PC-9 (cell line): ENCODE data around the gene CALHM1. TPM values are rescaled to one million over a fixed set of nuclear protein-coding genes. Genes with fewer than 3 reads are reported as not detected.

Source experiments
- BruUV-seq: library from RNA; stranded (reverse); fragments of 400-500 nt; replicated peaks from 2 replicates; lab custom pipeline; 2021; lab: Mats Ljungman, UMichigan
- CTCF ChIA-PET: fragments of 300-600 bp; sonication (Branson Sonifier 250); formaldehyde crosslinking; loops from one replicate; lab custom pipeline; 2022; ENCODE audit warnings: antibody characterized with exemption; lab: Charles Lee
- POLR2A ChIA-PET: fragments of 300-600 bp; sonication (Branson Sonifier 250); formaldehyde crosslinking; loops from one replicate; lab custom pipeline; 2022; ENCODE audit warnings: antibody characterized with exemption; ENCODE audit not compliant: unreplicated experiment; lab: Charles Lee
- DNase-seq, 2 experiments: peaks; one replicate each; pipeline versions ENCODE4 v3.0.0 to v3.0.0-alpha.2; 2015 to 2022; ENCODE audit warnings: mixed read lengths in 1 of 2
- H2AFZ ChIP-seq: fragments of 200-600 bp; sonication (generic); 2 replicates; pipeline ENCODE4 v1.8.1; 2017; ENCODE audit warnings: antibody characterized with exemption
- H3F3A ChIP-seq: fragments of 200-600 bp; sonication (generic); 2 replicates; pipeline ENCODE4 v1.8.1; 2017; ENCODE audit warnings: antibody characterized with exemption, mild to moderate bottlenecking, low read depth; ENCODE audit not compliant: insufficient read depth
- H3K27ac ChIP-seq: fragments of 200-600 bp; sonication (generic); 2 replicates; pipeline ENCODE4 v1.6.1; 2016; ENCODE audit warnings: mixed run types
- H3K27me3 ChIP-seq: fragments of 200-600 bp; sonication (generic); 2 replicates; pipeline ENCODE4 v1.6.1; 2016; ENCODE audit warnings: low read depth, mixed run types; ENCODE audit not compliant: insufficient read depth
- H3K36me3 ChIP-seq: fragments of 200-600 bp; sonication (generic); 2 replicates; pipeline ENCODE4 v1.6.1; 2016; ENCODE audit warnings: low read depth, mixed run types
- H3K4me1 ChIP-seq: fragments of 200-600 bp; sonication (generic); replicated peaks from 2 replicates; pipeline ENCODE4 v1.6.1; 2016; ENCODE audit warnings: mixed run types; ENCODE audit not compliant: insufficient read depth
- H3K4me2 ChIP-seq: fragments of 200-600 bp; sonication (generic); 2 replicates; pipeline ENCODE4 v1.6.1; 2017; ENCODE audit warnings: mixed run types
- H3K4me3 ChIP-seq: fragments of 200-600 bp; sonication (generic); 2 replicates; pipeline ENCODE4 v1.6.1; 2016; ENCODE audit warnings: mixed run types
- H3K79me2 ChIP-seq: fragments of 200-600 bp; sonication (generic); 2 replicates; pipeline ENCODE4 v1.6.1; 2017; ENCODE audit warnings: low read depth, mixed run types
- H3K9me2 ChIP-seq: fragments of 200-600 bp; sonication (generic); 2 replicates; pipeline ENCODE4 v1.8.1; 2017; ENCODE audit warnings: mild to moderate bottlenecking; ENCODE audit not compliant: insufficient read depth
- H3K9me3 ChIP-seq: fragments of 200-600 bp; sonication (generic); 2 replicates; pipeline ENCODE4 v1.8.1; 2016; ENCODE audit warnings: low read depth; ENCODE audit not compliant: insufficient read depth
- H4K20me1 ChIP-seq: fragments of 200-600 bp; sonication (generic); 2 replicates; pipeline ENCODE4 v1.8.1; 2017; ENCODE audit not compliant: insufficient read depth
- CTCF ChIP-seq: fragments of 200-600 bp; sonication (generic); conservative IDR thresholded peaks from 2 replicates; pipeline ENCODE4 v1.6.1; 2017; ENCODE audit warnings: mixed run types, antibody characterized with exemption, mild to moderate bottlenecking, moderate library complexity
- EZH2 ChIP-seq: fragments of 200-600 bp; sonication (generic); IDR thresholded peaks from 2 replicates; pipeline ENCODE4 v1.8.0; 2017; ENCODE audit warnings: antibody characterized with exemption, low read depth
- intact Hi-C: fragments of 100-400 bp; cut with micrococcal nuclease; formaldehyde crosslinking; loops from one replicate; pipeline ENCODE4 v1.10.0; 2022; ENCODE audit not compliant: unreplicated experiment
- total RNA-seq: library from RNA; stranded (reverse); gene quantifications from 2 replicates; pipeline ENCODE4 v1.2.3, GENCODE V29; 2021

Gene CALHM1
- total RNA-seq, 1 experiment from 2014 or later = not detected

- Histone ChIP-seq H3K27me3 (no peaks in the 10 kb centered on the region), H3K9me3 (no peaks in the 10 kb centered on the region), H3K27ac (peak overlapping the region; percentile 67), H3K4me2 (peak overlapping the region; percentile 91), H3K36me3 (peaks cover 10% of the 10 kb centered on the region; the same call in 1 of the 2 replicates), H3K4me3 (peak overlapping the region; percentile 83; the same call in 1 of the 2 replicates), H3K9me2 (no peaks in the 10 kb centered on the region), H3F3A (peaks cover 12% of the 10 kb centered on the region), H2AFZ (no peak overlapping the region), H3K79me2 (peaks cover 44% of the 10 kb centered on the region), H4K20me1 (0 out of 2 replicates have a peak, but pooled peaks cover 5% of the 10 kb centered on the region), H3K4me1 (peaks cover 46% of the 10 kb centered on the region)
- intact Hi-C loops = loop anchor here (2.0 kb wide), 1 partner anchor 29 kb away; the partner anchor contains the start of gene CALHM3
- TF ChIP-seq EZH2 = no peak
- no peak for TF ChIP-seq CTCF
- no TSS peak for BruUV-seq
- CTCF ChIA-PET = interaction anchor here (0.5 kb wide), 1 partner anchor 93 kb away, joined by 3 read pairs; no protein-coding TSS in a partner anchor
- POLR2A ChIA-PET = interaction anchor here (0.5 kb wide), 1 partner anchor 14 kb away, joined by 24 read pairs; no protein-coding TSS in a partner anchor
- no peak for DNase-seq
Measured at GRCh38 chr10:103450201-103450695, 8.5 kb downstream of the CALHM1 start.

- H3K27ac ChIP-seq = no peak overlapping the region
- CTCF ChIA-PET = no interaction called here
Measured at GRCh38 chr10:103449208-103450144, 9.2 kb downstream of the CALHM1 start.

More at GRCh38 chr10:103449208-103450144, 9.2 kb downstream of the CALHM1 start:
- DNase-seq = no peak
- Histone ChIP-seq H4K20me1 (peaks cover 5% of the 10 kb centered on the region; the same call in 1 of the 2 replicates), H3K9me2 (no peaks in the 10 kb centered on the region), H3K4me2 (peak overlapping the region; percentile 91), H3K4me3 (no peak overlapping the region; the same call in 1 of the 2 replicates), H3K4me1 (peaks cover 46% of the 10 kb centered on the region), H3K36me3 (peaks cover 10% of the 10 kb centered on the region; the same call in 1 of the 2 replicates), H2AFZ (no peak overlapping the region), H3K79me2 (peaks cover 44% of the 10 kb centered on the region), H3F3A (peaks cover 16% of the 10 kb centered on the region), H3K9me3 (no peaks in the 10 kb centered on the region), H3K27me3 (no peaks in the 10 kb centered on the region)
- POLR2A ChIA-PET = no interaction called here
- intact Hi-C loops = loop anchor here (2.0 kb wide), 1 partner anchor 29 kb away; the partner anchor contains the start of gene CALHM3
- TF ChIP-seq CTCF (no peak), EZH2 (no peak)
- no TSS peak for BruUV-seq
